Peyer's patch (tissue), 4 donors: Measurements from ENCODE around the gene COL6A2.

ENCODE experiments used
- CTCF ChIP-seq, 6 experiments: fragments of 450-650 bp in 4 of 6; fragments of 200-600 bp in 2 of 6; sonication (generic) in 1 of 6; IDR thresholded peaks; one replicate each; pipeline ENCODE4 v1.5.1; 2017 to 2019; ENCODE audit warnings: antibody characterized with exemption in 6 of 6, mild to moderate bottlenecking in 3 of 6, moderate library complexity in 1 of 6
- POLR2A ChIP-seq, 2 donors: fragments of 450-650 bp; IDR thresholded peaks; one replicate each; pipeline ENCODE4 v1.5.1; 2017; ENCODE audit warnings: antibody characterized with exemption in 2 of 2, mild to moderate bottlenecking in 2 of 2, moderate library complexity in 2 of 2

GRCh38 chr21:46160907-46161632 lies 63.2 kb downstream of the COL6A2 start:
- TF ChIP-seq CTCF (IDR thresholded peaks at IDR 0.05) (no peak), POLR2A (IDR thresholded peaks at IDR 0.05) (no peak)
